ENCODE results near the gene TTC39B.

TTC39B gene

DNA sequence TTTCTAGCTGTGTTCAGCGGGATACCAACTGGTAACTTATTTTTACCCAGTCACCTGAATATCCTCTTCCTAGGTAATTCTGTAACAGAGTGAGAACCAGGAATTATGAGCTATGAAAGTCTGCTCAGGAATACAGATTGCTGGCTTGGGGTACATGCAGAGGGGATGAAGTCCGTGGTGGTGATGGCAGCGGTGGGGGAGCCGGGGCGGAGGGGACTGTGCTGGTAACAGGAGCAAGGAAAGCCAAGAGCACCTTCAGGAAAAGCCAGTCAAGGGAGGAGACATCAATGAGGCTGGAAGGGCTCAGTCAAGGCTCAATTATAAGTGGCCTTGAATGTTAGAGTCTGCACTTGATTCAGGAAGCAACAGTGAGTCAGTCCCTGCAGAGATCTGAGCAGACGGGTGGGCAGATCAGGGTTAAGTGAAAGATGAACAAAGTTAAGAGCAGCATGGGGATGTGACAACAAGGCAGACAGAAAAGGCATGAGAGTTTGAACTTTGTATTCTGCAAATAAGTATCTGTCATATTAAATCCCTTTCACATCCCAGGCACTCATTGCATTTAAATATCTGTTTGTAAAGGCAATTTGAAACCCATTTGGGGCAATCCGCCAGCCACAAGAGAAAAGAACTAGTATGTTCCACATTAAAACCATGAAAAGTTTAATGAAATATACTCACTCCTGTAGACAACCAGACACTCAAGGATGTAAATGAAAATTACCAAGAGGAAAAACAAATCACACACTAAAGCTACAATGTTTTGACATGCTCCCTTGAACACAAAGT is 101.2 kb downstream of the TTC39B start:
- peaks cover 4% of the 10 kb centered on the region for H3K9me3 Mint-ChIP-seq

DNA sequence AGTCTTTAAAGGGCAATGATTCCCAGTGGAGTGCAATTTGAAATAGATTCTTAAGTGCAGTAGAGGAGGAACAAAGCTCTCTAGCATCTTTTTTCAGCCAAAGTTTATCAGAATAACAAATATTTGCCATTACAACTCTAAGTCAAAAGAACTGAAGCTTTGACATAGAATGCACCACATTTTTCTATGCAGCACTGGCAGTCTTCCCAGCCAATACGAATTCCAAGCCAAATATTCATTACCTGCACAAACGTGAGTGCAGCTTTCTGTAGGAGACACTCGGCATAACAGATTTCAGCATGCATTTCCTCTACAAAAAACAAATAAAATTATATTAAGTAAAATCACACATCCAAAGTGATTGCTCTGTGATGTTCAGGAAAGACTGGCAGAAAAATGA is 103.4 kb downstream of the TTC39B start:
- no peaks in the 10 kb centered on the region for H3K27me3 Mint-ChIP-seq
- no peak overlapping the region for H3K27ac Mint-ChIP-seq
- H3K36me3 Mint-ChIP-seq = peaks cover 13% of the 10 kb centered on the region
- no peaks in the 10 kb centered on the region for H3K4me1 Mint-ChIP-seq
- no peak overlapping the region for H3K4me3 Mint-ChIP-seq
- no peak for ATAC-seq
- peaks cover 4% of the 10 kb centered on the region for H3K9me3 Mint-ChIP-seq

More for the DNA sequence above, 101.2 kb downstream of the TTC39B start:
- H3K27ac Mint-ChIP-seq = no peak overlapping the region
- H3K27me3 Mint-ChIP-seq = no peaks in the 10 kb centered on the region
- H3K4me3 Mint-ChIP-seq = no peak overlapping the region
- no peaks in the 10 kb centered on the region for H3K4me1 Mint-ChIP-seq
- ATAC-seq = no peak
- peaks cover 17% of the 10 kb centered on the region for H3K36me3 Mint-ChIP-seq

DNA sequence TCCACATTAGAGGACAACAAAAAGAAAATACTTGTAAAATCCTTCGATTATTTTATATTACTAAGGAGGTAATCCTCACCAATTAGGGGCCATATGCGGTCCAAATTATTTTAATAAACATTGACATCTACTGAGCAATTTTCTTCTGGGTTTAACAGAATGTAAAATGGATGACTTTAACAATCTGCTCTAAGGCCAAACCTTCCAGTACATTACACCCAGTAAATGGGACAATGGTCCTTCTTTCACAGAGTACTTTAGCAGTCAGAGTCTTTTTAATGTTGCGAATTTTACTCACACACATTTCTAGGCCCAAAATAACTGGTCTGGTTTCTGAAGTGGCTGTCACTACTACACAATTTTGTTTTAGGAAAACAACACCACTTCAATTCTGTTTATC is 106.9 kb downstream of the TTC39B start:
- Mint-ChIP-seq H3K4me3 (no peak overlapping the region), H3K9me3 (no peaks in the 10 kb centered on the region), H3K27me3 (no peaks in the 10 kb centered on the region), H3K36me3 (peaks cover 12% of the 10 kb centered on the region), H3K4me1 (no peaks in the 10 kb centered on the region), H3K27ac (no peak overlapping the region)
- ATAC-seq = no peak

DNA sequence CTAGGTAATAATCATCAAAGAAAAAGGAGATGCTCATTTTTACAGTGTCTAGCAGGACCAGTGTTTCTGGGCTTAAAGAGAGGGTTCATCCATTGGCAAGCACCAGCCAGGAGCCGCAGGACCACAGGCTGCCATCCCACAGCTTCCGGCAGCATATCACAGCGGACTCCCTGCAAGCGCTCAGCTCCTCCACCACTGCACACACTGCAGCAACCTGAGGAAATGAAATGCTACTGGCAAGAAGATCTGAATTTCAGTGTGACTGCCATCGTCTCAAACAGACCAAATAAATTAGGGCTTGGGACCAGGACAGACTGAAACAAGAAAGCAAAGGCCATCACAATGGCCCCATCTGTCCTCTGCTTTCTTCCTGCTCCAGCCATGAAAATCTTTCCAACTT is 114.2 kb downstream of the TTC39B start:
- no peaks in the 10 kb centered on the region for H3K27me3 Mint-ChIP-seq
- no peaks in the 10 kb centered on the region for H3K4me1 Mint-ChIP-seq
- H3K27ac Mint-ChIP-seq = no peak overlapping the region
- H3K4me3 Mint-ChIP-seq = no peak overlapping the region
- ATAC-seq = no peak
- H3K36me3 Mint-ChIP-seq = peaks cover 28% of the 10 kb centered on the region
- no peaks in the 10 kb centered on the region for H3K9me3 Mint-ChIP-seq

DNA sequence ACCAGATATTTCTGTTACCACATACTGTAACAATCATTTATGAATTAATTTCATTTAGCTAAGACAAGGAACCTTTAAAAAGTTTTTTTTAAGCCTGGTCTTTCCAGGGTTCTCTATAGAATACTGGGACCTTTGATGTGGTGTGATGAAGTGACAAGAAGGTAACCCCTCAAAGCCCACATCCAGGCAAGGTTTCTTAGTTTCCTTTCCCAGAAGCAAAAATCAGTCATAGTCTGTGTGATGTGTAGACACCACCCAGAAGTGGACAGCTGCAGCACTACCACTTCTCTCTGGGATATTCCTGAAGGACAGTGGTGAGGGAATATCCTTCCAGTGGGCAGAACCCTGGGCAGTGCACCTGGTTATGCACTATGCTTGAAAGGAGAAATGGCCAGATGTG is 115.6 kb downstream of the TTC39B start:
- no peaks in the 10 kb centered on the region for H3K4me1 Mint-ChIP-seq
- no peak for ATAC-seq
- H3K4me3 Mint-ChIP-seq = no peak overlapping the region
- no peaks in the 10 kb centered on the region for H3K9me3 Mint-ChIP-seq
- peaks cover 25% of the 10 kb centered on the region for H3K36me3 Mint-ChIP-seq
- no peak overlapping the region for H3K27ac Mint-ChIP-seq
- H3K27me3 Mint-ChIP-seq = no peaks in the 10 kb centered on the region

DNA sequence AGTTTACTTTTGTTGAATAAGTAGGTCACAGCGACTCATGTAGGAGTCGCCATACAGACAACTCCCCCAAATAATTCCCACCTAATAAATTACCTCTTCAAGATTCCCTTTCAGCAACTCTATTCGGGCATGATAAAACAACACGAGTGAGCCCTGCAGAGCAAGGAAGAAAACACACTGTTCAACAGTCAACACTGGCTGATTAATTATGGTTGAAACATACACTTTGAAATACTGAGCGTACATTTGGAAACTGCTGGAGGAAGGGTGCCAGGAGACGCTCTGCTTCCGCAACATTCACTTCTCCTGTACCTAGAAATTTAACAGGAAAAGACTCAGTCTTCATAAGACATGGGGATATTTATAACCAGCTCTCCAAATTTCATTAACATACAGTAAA is 117.5 kb downstream of the TTC39B start:
- Mint-ChIP-seq H3K4me3 (no peak overlapping the region), H3K4me1 (no peaks in the 10 kb centered on the region), H3K27me3 (no peaks in the 10 kb centered on the region), H3K27ac (no peak overlapping the region), H3K9me3 (no peaks in the 10 kb centered on the region), H3K36me3 (peaks cover 16% of the 10 kb centered on the region)
- ATAC-seq = no peak

DNA sequence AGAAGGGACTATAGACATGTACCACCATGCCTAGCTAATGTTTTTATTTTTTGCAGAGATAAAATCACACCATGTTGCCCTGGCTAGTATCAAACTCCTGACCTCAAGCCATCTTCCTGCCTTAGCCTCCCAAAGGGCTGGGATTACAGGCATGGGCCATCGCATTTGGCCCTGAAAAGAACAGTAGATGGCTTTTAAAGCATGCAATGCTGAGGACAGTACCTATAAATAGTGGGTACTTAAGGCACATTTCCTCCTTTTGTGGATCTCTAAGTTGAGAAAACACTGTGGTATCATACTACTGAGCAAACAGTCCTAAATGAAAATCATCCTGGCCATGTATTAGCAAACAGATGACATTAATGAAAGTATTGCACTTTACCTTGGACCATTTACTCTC is 119.4 kb downstream of the TTC39B start:
- Mint-ChIP-seq H3K36me3 (peaks cover 16% of the 10 kb centered on the region), H3K4me1 (no peaks in the 10 kb centered on the region), H3K27me3 (no peaks in the 10 kb centered on the region), H3K27ac (no peak overlapping the region), H3K4me3 (no peak overlapping the region), H3K9me3 (no peaks in the 10 kb centered on the region)
- ATAC-seq = no peak

DNA sequence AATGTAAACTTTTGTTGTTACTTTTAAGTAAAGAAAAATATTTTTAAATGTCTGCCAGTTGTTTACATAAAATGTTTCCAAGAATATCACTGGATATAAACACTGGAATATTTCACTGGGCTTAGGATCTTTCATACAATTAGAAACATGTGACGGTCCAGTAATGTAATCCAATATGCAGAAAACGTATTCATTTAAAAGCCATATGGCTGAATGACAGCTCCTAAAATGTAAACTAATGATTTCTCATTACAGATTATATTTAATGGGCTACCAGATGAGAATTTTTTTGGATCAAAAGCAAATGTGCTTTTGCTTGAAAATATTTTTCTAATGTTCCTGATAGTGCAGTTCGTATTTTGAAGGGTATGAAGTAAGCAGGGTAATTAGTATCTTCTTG is 124.3 kb downstream of the TTC39B start:
- Mint-ChIP-seq H3K4me3 (no peak overlapping the region), H3K27ac (no peak overlapping the region), H3K4me1 (peaks cover 8% of the 10 kb centered on the region), H3K9me3 (no peaks in the 10 kb centered on the region), H3K27me3 (no peaks in the 10 kb centered on the region), H3K36me3 (peaks cover 5% of the 10 kb centered on the region)
- ATAC-seq = no peak

DNA sequence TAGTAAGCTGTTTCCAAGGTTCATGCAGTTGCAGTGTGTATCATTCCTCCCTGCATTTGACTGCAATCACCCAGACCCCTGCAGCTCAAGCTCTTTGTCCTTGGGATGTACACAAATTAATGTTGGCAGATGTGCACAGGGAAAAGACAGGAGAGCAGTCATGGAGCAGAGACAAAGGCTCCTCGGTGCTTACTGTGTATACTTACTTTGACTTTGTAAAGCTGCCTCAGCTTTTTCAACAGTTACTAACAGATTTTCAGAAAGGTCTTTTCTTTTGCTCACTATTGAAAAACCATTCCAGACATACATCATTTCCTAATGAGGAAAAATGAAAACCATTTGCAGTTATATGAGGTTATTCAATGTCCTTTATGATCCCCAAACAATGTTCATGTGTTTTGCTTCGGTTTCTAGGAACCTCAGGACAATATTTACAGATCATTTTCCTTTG is 124.9 kb downstream of the TTC39B start:
- Mint-ChIP-seq H3K27ac (no peak overlapping the region), H3K27me3 (no peaks in the 10 kb centered on the region), H3K4me1 (peaks cover 8% of the 10 kb centered on the region), H3K9me3 (no peaks in the 10 kb centered on the region), H3K4me3 (no peak overlapping the region), H3K36me3 (peaks cover 5% of the 10 kb centered on the region)
- ATAC-seq = no peak

DNA sequence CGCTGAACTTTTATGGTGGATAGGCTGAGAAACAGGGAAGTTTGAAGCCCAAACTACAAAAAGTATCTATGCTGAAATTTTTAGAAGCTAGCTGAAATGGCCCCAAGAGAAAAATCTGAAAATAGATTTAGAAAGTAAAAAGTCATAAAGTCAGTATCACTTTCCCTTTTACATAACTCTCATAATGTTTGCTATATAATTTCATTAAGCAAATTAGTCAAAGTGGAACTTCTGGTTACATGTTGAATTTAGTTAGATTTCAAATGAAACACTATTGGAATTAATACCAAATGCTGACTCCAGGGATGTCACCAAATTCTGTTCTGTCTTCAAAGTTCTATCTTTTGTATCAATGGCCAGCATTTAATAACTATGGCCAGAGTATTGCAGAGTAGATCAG is 126.9 kb downstream of the TTC39B start:
- H3K27me3 Mint-ChIP-seq = no peaks in the 10 kb centered on the region
- ATAC-seq = no peak
- H3K9me3 Mint-ChIP-seq = no peaks in the 10 kb centered on the region
- no peaks in the 10 kb centered on the region for H3K36me3 Mint-ChIP-seq
- H3K4me3 Mint-ChIP-seq = no peak overlapping the region
- H3K27ac Mint-ChIP-seq = no peak overlapping the region
- H3K4me1 Mint-ChIP-seq = peaks cover 8% of the 10 kb centered on the region

DNA sequence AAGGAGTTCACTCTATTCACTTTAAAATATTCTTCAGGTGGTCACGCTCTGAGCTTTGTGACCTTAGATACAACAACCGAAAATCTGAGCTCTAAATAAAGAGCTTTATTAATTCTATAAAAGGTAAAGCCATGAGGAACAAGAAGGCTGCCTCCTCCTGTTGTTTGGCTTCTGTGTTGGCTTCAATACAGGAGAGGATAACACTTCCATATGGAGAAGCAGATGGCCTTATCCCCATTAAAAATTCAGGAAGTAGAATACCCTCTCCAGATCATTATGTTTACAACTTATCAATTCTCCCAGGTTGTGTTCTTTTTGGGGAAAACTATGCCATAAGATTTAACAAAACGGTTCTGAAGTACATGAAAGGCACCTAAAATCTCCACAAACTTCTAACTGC is 128.4 kb downstream of the TTC39B start:
- no peaks in the 10 kb centered on the region for H3K27me3 Mint-ChIP-seq
- H3K4me3 Mint-ChIP-seq = no peak overlapping the region
- H3K4me1 Mint-ChIP-seq = peaks cover 8% of the 10 kb centered on the region
- H3K36me3 Mint-ChIP-seq = peaks cover 7% of the 10 kb centered on the region
- H3K27ac Mint-ChIP-seq = no peak overlapping the region
- ATAC-seq = no peak
- H3K9me3 Mint-ChIP-seq = no peaks in the 10 kb centered on the region

DNA sequence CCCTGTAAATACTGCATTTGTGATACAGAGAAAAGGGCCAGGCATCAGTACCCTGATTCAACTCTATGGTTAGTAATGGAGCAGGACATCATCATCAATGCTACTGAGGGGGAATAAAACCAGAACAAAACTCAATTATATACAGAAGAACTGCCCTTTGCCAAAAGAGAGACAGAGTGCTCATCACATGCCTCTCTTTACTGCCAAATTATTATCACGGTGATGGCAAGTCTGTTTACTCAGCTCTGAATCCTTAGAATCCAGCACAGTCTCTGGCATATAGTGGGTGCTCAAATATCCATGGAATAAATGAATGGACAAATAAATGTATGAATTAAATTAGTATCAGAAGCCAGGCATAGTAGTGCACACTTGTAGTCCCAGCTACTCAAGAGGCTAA is 130.2 kb downstream of the TTC39B start:
- ATAC-seq = no peak
- H3K36me3 Mint-ChIP-seq = peaks cover 10% of the 10 kb centered on the region
- H3K27ac Mint-ChIP-seq = no peak overlapping the region
- H3K27me3 Mint-ChIP-seq = no peaks in the 10 kb centered on the region
- no peaks in the 10 kb centered on the region for H3K9me3 Mint-ChIP-seq
- H3K4me1 Mint-ChIP-seq = peaks cover 8% of the 10 kb centered on the region
- H3K4me3 Mint-ChIP-seq = no peak overlapping the region

DNA sequence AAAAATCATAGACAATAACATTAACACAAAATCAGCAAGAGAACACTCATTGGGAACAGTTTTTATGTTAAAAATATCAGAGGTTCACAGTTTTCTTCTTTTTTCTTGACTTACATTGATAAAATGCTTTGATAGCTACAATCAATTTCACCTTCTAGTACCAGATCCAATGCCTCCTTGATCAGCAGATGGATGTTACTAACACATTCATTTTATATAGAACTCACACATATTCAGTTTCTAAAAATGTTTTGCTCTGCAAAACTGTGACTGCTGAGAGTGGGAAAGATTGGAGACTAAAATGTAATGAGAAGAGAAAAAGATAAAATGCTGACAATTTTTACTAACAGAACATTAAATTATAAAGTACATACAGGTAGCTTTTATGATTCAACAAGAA is 143.1 kb downstream of the TTC39B start:
- Mint-ChIP-seq H3K27me3 (no peaks in the 10 kb centered on the region), H3K36me3 (no peaks in the 10 kb centered on the region), H3K4me1 (no peaks in the 10 kb centered on the region), H3K27ac (no peak overlapping the region), H3K4me3 (no peak overlapping the region), H3K9me3 (no peaks in the 10 kb centered on the region)
- no peak for ATAC-seq

DNA sequence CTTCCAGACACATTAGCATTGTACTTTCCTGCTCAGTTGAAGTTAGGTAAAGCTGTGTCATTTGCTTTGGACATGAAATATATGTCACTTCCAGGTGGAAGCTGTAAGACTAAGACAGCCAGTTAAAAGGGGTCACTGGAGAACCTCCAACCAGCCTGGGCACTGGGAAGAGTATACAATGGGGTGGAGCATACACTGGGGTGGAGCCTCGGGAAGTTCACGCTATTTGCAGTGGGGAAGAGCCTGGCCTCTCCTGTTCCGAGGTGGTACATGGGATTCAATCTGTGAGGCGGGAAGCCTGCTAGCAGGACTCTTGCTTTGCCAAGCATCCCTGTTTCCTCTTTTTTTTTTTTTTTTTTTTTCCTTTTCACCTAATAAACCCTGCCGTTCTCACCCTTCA is 145.3 kb downstream of the TTC39B start:
- no peaks in the 10 kb centered on the region for H3K9me3 Mint-ChIP-seq
- H3K4me3 Mint-ChIP-seq = no peak overlapping the region
- H3K27me3 Mint-ChIP-seq = no peaks in the 10 kb centered on the region
- H3K4me1 Mint-ChIP-seq = no peaks in the 10 kb centered on the region
- ATAC-seq = no peak
- H3K36me3 Mint-ChIP-seq = no peaks in the 10 kb centered on the region
- no peak overlapping the region for H3K27ac Mint-ChIP-seq

DNA sequence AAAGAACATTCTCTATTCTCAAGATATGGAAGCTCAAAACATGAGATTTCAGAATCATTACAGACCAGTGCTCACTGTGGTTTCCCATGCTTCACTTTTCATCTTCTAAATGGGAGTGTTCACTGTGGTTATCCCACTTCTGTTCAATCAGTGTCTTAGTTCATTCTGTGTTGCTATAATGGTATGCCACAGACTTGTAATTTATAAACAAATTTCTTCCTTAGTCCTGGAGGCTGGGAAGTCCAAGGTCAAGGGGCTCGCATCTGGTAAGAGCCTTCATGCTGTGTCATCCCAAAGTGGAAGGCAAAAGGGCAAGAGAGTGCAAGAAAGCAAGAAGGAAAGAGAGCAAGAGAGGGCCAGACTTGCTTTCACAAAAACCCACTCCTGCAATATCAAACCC is 146.3 kb downstream of the TTC39B start:
- Mint-ChIP-seq H3K4me1 (no peaks in the 10 kb centered on the region), H3K9me3 (no peaks in the 10 kb centered on the region), H3K27ac (no peak overlapping the region), H3K4me3 (no peak overlapping the region), H3K27me3 (no peaks in the 10 kb centered on the region), H3K36me3 (no peaks in the 10 kb centered on the region)
- ATAC-seq = no peak

DNA sequence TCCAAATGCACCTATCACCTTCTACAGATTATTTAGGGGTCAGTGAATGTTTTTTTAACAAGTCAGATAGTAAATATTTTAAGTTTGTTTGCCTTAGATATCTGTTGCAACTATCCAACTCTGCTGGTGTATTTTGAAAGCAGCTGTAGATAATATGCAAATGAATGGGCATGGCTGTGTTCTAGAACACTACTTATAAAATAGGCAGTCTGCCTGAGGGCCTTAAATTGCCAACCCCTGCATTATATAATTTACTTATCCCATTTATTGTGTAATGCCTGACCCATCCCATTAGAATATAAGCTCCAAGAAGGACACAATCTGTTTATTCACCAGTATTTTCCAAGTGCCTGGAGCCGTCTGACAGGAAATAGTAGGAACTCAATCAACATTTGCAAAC is 149.0 kb downstream of the TTC39B start:
- Mint-ChIP-seq H3K36me3 (no peaks in the 10 kb centered on the region), H3K4me1 (no peaks in the 10 kb centered on the region), H3K9me3 (no peaks in the 10 kb centered on the region), H3K27me3 (peaks cover 9% of the 10 kb centered on the region), H3K4me3 (no peak overlapping the region), H3K27ac (no peak overlapping the region)
- no peak for ATAC-seq
